Stimulated activated CD8-positive, alpha-beta memory T cell treated with anti-CD3 and anti-CD28 coated beads, Interleukin-7, amount 100 ng/mL, for 4 hours (primary cell): ENCODE results near the gene TSPAN1.

Experiments
- DNase-seq, 2 donors: peaks; one replicate each; pipeline ENCODE4 v3.0.0-alpha.2; 2020; ENCODE audit warnings: low read depth in 2 of 2

TSPAN1 gene, protein sequence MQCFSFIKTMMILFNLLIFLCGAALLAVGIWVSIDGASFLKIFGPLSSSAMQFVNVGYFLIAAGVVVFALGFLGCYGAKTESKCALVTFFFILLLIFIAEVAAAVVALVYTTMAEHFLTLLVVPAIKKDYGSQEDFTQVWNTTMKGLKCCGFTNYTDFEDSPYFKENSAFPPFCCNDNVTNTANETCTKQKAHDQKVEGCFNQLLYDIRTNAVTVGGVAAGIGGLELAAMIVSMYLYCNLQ

DNA sequence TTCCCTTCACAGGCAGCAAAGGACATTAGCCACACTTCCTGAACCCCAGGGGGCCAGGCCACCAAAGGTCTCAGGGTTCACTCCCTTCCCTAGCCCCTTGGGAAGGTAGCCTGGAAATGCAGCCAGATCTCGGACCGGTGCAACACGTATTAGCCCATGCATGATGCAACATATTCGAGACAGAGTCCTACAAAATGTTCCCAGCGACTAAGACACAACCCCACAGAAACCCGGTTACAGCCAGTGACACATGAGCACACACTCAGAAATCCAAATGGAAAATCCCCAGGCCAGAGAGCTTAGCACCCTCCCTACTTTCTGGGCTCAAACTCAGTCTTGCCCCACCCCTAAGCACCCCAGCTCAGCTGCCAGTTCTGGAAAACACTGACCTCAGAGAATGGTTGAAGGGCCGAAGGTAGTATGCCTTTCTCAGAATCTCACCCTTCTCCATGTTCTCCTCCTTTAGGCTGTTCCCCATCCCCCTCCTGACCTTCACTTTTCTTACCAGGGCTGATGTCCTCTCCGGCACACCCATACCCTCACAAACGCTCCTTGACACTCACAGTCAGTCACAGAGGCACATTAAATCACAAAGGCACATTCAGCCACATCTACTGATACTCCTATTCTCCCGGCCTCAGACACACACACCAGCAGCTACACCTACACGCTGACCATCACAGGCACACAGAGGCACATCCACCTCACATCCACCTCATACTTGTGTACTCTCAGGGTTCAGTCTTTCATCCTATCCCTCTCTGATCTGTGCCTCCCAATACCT is at the start of gene TSPAN1:
Gene TSPAN1, plus strand, starts transcription at position 640 of the 784 bp plus-strand sequence. CDS start 6,021 bp downstream, outside the sequence.
- no peak for DNase-seq

GRCh38 chr1:46128344-46128743 is 46.5 kb upstream of the TSPAN1 start:
- DNase-seq: no peak

- no peak for DNase-seq
Measured at GRCh38 chr1:46130121-46130520, 44.8 kb upstream of the TSPAN1 start.

DNA sequence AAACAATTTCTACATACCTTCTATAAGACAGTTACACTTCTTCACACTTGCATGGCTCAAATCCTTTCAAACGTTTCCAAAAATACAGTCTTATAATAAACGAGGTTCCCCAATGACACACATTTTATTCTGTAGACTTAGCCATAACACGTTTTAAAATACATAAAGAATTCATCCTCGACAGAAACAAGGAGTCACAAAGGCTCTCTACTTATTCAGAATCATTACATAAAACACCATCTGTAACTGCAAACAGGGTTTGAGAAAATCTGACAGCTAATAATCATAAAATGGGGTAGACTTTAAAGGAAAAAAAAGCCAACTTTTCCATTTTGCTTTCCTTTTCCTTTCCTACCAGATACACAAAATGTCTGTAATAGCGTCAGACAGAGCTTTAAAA is 44.3 kb upstream of the TSPAN1 start:
- DNase-seq: no peak

DNA sequence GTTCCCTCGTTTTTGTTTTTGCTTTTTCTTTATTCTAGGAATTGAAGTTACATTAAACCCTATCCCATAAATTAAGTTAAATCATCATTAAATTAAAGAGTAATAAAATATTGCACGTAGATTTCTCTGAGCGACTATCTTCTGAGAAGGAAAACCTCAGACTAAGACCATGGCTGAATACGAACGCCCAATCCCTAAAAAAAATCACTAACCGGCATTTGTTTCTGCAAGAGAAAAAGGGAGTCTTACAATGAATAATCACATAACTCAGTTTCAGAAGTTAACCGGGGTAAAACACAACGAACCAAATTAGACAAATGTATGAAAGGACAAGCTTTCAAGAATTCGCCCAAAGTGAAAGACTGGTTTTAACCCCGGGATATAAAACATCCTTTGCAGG is 43.8 kb upstream of the TSPAN1 start:
- DNase-seq: no peak

DNA sequence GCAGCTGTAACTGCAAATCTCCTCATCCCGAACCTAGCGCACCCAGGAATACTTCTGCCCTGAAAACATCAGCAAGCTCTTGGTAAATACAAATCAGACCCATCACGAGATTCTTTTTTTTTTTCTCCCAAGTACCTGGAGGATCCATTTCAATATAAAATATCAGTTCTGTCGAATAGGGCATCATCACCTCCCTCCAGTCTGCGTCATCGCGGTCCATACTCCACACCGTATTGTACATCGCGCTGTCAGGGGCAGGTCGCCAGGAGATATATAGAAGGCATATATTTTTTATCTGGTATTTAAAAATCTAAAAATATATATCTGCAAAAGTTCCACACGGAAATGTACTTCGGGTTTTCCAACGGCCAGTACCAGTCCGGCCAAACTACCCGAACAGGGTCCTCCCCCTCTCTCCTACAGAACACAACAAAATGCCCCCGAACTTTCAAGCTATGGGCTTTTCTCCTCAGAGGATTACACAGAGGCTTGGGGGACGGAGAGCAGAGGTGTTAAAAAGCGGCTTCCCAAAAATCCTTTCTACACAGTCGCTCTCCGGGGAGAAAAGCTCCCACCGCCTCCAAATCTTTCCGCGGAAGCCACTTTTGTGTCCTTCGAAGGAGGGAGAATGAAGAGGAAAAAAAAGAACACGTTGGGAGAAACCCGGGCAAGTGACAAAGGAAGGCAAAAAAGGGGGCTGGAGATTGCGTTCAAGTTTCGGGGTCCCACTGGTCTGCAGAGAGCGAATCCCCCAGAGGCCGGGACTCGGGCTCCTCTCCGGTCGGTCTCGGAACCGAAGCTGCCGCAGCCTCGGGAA is 43.0 kb upstream of the TSPAN1 start:
- DNase-seq: peak in 1 of 2 donors; percentile 16

DNA sequence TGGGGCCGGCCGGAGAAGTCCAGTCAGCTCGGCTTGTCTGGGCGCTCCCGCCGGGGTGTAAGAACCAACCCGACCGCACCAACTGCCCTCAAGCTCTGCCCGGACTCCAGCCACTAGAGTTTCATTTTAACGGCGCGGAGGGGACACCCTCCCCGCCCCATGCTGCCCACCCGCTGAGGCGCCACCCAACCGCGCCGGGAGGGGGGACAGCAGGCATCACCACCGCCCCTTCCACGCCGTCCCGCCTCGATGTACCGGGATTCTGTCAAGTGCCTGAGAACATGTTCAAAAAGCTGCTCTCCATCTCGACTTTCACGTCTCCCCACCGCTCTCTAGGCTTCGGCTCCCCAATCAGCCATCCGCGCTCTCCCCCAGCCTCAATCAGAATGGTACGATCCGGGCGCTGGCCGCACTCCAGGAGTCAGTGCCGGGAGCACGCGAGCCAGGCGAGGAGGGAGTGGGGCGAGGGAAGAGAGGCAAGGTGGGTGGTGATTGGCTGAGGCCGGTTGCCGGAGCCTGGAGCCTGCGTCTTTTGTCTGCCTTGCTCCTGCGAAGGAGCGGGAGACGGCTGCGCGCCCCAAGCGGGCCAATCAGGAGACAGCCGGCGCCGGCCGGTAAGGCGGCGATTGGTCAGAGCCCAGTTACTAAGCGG is 42.2 kb upstream of the TSPAN1 start, which contains the start of gene PIK3R3:
Gene PIK3R3, minus strand, starts transcription at position 101 of the 652 bp plus-strand sequence. CDS start 677 bp downstream, outside the sequence.
- DNase-seq: peak; percentile 78 to 86

GRCh38 chr1:46133181-46133658 is 41.7 kb upstream of the TSPAN1 start:
- peak in 1 of 2 donors; percentile 45 for DNase-seq

DNA sequence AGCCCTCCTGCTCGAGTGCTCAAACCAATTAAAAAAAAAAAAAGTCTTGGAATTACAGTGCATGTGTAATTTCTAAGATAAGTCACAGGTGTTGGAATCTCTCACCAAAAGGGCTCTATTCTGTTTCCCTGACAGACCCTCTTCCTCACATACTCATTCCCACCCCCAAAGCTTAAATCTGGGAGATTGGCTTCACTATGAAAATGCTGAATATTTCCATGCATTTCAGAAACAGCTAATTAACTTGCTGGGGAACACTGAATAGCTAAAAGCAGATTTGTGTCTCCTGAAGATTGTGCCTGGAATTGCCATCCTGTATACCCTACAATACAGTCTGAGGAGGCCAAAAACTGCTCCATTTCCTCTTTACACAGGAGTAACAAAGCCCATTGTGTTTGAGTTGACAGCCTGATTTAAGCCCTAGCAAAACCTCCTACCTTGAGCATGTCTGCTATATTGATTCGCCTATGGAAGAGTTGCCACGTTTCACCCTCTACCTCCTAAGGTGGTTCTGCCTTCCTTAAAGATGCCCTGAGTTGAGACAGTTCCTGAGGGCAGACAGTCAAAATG is 41.0 kb upstream of the TSPAN1 start:
- no peak for DNase-seq

DNA sequence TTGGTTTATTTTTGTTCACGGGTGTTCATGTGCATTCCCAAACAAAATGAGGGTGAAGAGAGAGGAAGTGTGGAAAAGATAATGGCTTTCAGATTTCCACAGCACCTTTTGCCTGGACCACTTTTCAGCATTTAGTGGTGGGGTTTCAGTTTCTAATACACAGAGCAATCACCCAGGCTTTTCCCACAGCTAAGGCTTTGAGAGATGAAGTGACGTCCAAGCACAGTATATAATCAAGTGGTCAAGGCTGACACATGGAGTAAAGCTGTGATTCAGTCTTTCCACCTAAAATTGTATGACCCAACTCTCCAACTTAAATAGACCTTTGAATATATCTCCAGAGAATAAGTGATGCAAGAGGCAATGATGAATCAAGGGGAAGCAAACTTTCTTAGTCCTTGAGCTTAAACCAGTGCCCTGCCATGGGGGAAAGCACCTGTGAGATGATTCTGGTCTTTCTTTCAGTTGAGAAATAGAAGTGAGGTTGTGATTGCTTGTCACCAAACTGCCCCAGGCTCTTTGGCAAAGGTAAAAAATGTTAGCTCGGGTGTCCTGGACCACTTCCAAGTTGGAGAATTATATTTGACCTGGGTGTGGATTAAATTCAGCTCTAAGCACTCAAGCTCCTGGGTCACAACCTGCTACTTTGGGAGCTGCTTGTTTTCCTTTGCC is 40.1 kb upstream of the TSPAN1 start:
- no peak for DNase-seq

DNA sequence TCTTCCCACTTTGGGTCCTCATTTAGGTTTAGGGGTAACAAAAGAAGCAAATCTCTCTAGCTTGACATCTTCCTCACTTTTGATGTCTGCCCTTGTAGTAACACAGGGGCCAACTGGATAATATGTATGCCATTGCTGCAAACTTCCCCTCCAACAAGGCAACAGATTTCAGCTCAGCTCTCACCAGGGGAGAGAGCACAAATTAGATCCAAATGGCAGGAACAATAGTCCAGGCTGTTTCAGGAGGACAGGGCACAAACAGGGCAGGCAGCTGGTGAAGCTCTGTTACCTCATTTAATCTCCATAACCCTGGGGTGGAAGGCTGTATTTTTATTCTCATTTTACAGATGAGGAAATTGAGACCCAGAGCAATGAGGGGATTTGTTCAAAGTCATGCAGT is 38.2 kb upstream of the TSPAN1 start:
- DNase-seq: no peak

DNA sequence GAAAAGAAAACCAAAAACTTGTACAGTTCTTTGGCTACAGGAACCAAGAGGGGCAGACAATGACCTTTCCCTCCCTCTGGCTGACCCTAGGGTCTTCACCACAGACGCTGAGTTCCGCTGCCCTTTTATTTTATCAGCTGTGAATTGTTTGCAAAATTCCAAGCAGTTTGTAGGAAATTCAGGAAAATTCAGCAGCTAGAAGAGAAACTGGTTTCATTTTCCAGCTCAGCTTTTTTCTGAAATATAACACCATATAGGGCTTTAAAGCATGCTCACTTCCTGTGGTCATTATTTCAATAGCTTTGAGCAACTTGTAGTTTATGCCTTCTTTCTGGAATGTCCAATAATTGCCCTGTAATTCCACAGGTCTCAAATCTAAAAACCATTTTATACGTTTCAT is 37.0 kb upstream of the TSPAN1 start:
- DNase-seq: no peak

- no peak for DNase-seq
Measured at GRCh38 chr1:46148318-46148717, 26.6 kb upstream of the TSPAN1 start.

- no peak for DNase-seq
Measured at GRCh38 chr1:46150085-46150484, 24.8 kb upstream of the TSPAN1 start.

- DNase-seq: no peak
Measured at GRCh38 chr1:46152016-46152415, 22.9 kb upstream of the TSPAN1 start.

GRCh38 chr1:46153228-46153627 is 21.7 kb upstream of the TSPAN1 start:
- DNase-seq: no peak

GRCh38 chr1:46153732-46154131 is 21.2 kb upstream of the TSPAN1 start:
- no peak for DNase-seq

DNA sequence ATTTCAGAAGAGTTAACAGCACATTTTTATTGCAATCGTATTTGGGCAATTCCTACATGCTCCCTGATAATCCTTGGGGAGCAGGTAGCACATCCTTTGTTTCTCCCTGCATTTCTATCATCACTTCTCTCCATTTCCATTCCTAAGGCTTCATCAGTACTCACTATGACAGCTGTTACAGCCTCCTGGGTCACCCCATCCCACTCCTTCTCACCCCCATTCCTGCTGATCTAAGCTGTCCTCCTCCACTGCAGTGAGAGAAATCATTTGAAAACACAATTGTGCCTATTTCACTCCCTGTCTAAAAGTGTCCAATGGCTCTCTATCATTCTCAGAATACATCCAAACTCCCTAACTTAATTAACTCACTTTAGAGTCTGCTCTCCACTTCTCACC is 17.0 kb upstream of the TSPAN1 start:
- DNase-seq: no peak

DNA sequence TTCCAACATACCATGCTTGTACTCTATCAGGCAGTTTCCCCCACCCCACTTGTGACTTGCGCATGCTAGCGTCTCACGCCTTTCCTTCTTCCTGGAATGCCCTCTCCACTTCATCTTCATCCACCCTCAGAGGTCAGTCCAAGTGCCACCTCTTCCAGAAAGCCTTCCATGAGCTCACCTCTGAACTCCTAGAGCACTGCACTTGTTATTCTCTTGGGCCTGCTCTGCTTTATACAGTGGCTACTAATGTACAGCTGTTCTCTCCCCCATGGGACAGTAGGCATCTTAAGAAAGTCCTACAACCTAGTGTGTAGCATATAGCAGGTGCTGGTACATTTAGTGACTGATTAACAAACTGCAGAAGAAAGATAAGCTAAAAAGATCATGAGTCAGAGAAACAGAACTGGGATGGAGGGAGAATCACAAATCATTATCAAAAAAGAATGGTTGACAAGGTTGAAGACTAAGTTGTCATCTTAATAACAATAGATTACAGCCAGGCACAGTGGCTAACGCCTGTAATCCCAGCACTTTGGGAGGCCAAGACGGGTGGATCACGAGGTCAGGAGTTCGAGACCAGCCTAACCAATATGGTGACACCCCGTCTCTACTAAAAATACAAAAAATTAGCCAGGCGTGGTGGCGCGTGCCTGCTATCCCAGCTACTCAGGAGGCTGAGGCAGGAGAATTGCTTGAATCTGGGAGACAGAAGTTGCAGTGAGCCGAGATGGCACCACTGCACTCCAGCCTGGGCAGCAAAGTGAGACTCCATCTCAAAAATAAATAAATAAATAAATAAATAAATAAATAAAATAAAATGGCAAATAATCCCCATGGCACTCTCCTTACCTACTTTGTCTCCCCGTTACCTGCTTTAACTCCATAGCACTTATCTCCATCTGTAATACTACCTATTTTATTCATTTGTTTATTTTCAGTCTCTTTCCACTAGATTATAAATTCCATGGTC is 16.3 kb upstream of the TSPAN1 start:
- DNase-seq: no peak

GRCh38 chr1:46159516-46159915 is 15.4 kb upstream of the TSPAN1 start:
- DNase-seq: no peak
